KMS-11 (cell line): ENCODE data around the gene NPM1.

Experiments used
- H2AFZ ChIP-seq: fragments of 200-600 bp; sonication (generic); 2 replicates; pipeline ENCODE4 v1.6.1; 2016; ENCODE audit warnings: antibody characterized with exemption, mixed run types, low read depth
- H3K27ac ChIP-seq: fragments of 200-600 bp; sonication (generic); 2 replicates; pipeline ENCODE4 v1.6.1; 2016; ENCODE audit warnings: mild to moderate bottlenecking, mixed run types
- H3K27me3 ChIP-seq: fragments of 200-600 bp; sonication (generic); 2 replicates; pipeline ENCODE4 v1.6.1; 2017; ENCODE audit warnings: mild to moderate bottlenecking, low read depth, mixed run types, moderate library complexity; ENCODE audit not compliant: insufficient read depth
- H3K36me3 ChIP-seq: fragments of 200-600 bp; sonication (generic); 2 replicates; pipeline ENCODE4 v1.6.1; 2017; ENCODE audit warnings: mild to moderate bottlenecking, mixed run types; ENCODE audit not compliant: insufficient read depth
- H3K4me1 ChIP-seq: fragments of 200-600 bp; sonication (generic); 2 replicates; pipeline ENCODE4 v1.6.1; 2016; ENCODE audit warnings: mild to moderate bottlenecking, low read depth, mixed run types; ENCODE audit not compliant: poor library complexity, severe bottlenecking
- H3K4me2 ChIP-seq: fragments of 200-600 bp; sonication (generic); 2 replicates; pipeline ENCODE4 v1.7.0; 2016; ENCODE audit warnings: mild to moderate bottlenecking, mixed run types
- H3K4me3 ChIP-seq: fragments of 200-600 bp; sonication (generic); IDR thresholded peaks from 2 replicates; pipeline ENCODE4 v1.6.1; 2017; ENCODE audit warnings: low read depth, low read length, mixed read lengths; ENCODE audit not compliant: insufficient read depth
- H3K79me2 ChIP-seq: fragments of 200-600 bp; sonication (generic); 2 replicates; pipeline ENCODE4 v1.6.1; 2016; ENCODE audit warnings: low read depth, mixed run types; ENCODE audit not compliant: insufficient read depth
- H3K9ac ChIP-seq: fragments of 200-600 bp; sonication (generic); 2 replicates; pipeline ENCODE4 v1.6.1; 2016; ENCODE audit warnings: mild to moderate bottlenecking, mixed run types
- H4K20me1 ChIP-seq: fragments of 200-600 bp; sonication (generic); 2 replicates; pipeline ENCODE4 v1.6.1; 2016; ENCODE audit warnings: mild to moderate bottlenecking, mixed run types; ENCODE audit not compliant: insufficient read depth
- TF ChIP-seq, protein P1 (sequence below): fragments of 200-600 bp; sonication (generic); conservative IDR thresholded peaks from 2 replicates; pipeline ENCODE4 v1.6.1; 2017; ENCODE audit warnings: low read depth, mild to moderate bottlenecking, antibody characterized with exemption, low read length, moderate library complexity, mixed read lengths

NPM1 gene

GRCh38 chr5:171450423-171451331, 63.0 kb downstream of the NPM1 start:
- H2AFZ ChIP-seq: no peak overlapping the region
- H3K4me3 ChIP-seq: no peak overlapping the region
- H3K27ac ChIP-seq: no peak overlapping the region
- H3K27me3 ChIP-seq: no peaks in the 10 kb centered on the region
- no peak overlapping the region for H3K9ac ChIP-seq
- H3K36me3 ChIP-seq: no peaks in the 10 kb centered on the region
- H3K79me2 ChIP-seq: no peaks in the 10 kb centered on the region
- H3K4me2 ChIP-seq: no peak overlapping the region
- H4K20me1 ChIP-seq: no peaks in the 10 kb centered on the region
- TF ChIP-seq, protein P1, sequence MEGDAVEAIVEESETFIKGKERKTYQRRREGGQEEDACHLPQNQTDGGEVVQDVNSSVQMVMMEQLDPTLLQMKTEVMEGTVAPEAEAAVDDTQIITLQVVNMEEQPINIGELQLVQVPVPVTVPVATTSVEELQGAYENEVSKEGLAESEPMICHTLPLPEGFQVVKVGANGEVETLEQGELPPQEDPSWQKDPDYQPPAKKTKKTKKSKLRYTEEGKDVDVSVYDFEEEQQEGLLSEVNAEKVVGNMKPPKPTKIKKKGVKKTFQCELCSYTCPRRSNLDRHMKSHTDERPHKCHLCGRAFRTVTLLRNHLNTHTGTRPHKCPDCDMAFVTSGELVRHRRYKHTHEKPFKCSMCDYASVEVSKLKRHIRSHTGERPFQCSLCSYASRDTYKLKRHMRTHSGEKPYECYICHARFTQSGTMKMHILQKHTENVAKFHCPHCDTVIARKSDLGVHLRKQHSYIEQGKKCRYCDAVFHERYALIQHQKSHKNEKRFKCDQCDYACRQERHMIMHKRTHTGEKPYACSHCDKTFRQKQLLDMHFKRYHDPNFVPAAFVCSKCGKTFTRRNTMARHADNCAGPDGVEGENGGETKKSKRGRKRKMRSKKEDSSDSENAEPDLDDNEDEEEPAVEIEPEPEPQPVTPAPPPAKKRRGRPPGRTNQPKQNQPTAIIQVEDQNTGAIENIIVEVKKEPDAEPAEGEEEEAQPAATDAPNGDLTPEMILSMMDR: no peak
- no peaks in the 10 kb centered on the region for H3K4me1 ChIP-seq

DNA sequence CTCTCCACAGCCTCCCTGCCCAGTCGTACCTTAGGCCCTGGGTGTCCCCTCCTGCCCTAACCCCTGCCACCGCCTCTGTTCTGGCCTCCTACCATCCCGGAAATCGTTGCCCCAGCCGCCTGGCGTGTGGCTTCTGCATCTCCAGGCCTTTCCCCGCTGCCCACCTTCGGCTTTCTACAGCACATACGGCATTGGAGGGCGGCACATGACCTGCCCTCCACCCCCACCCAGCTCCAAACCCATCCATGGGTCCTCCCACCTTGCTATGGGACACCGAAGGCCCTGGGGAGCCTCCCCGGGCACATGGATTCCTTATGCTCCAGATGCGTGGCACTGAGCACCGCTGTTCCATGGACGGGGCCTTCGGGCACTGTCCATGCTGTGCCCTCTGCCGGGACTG, 63.8 kb downstream of the NPM1 start:
- no peak overlapping the region for H3K27ac ChIP-seq
- H3K79me2 ChIP-seq: no peaks in the 10 kb centered on the region
- H3K36me3 ChIP-seq: no peaks in the 10 kb centered on the region
- no peaks in the 10 kb centered on the region for H3K4me1 ChIP-seq
- TF ChIP-seq, protein P1: no peak
- H3K9ac ChIP-seq: no peak overlapping the region
- H2AFZ ChIP-seq: no peak overlapping the region
- no peak overlapping the region for H3K4me3 ChIP-seq
- H3K4me2 ChIP-seq: no peak overlapping the region
- H3K27me3 ChIP-seq: no peaks in the 10 kb centered on the region
- H4K20me1 ChIP-seq: no peaks in the 10 kb centered on the region

GRCh38 chr5:171453056-171453725, 65.5 kb downstream of the NPM1 start:
- no peaks in the 10 kb centered on the region for H3K36me3 ChIP-seq
- H3K4me1 ChIP-seq: no peaks in the 10 kb centered on the region
- H3K27ac ChIP-seq: no peak overlapping the region
- H3K4me2 ChIP-seq: no peak overlapping the region
- no peak overlapping the region for H2AFZ ChIP-seq
- no peaks in the 10 kb centered on the region for H4K20me1 ChIP-seq
- no peaks in the 10 kb centered on the region for H3K79me2 ChIP-seq
- H3K27me3 ChIP-seq: no peaks in the 10 kb centered on the region
- H3K9ac ChIP-seq: no peak overlapping the region
- TF ChIP-seq, protein P1: no peak
- no peak overlapping the region for H3K4me3 ChIP-seq

GRCh38 chr5:171453988-171454387, 66.3 kb downstream of the NPM1 start:
- Histone ChIP-seq H3K36me3 (no peaks in the 10 kb centered on the region), H3K27me3 (no peaks in the 10 kb centered on the region), H2AFZ (no peak overlapping the region), H3K79me2 (no peaks in the 10 kb centered on the region), H3K27ac (no peak overlapping the region), H3K9ac (no peak overlapping the region), H3K4me3 (no peak overlapping the region), H4K20me1 (no peaks in the 10 kb centered on the region), H3K4me1 (no peaks in the 10 kb centered on the region), H3K4me2 (no peak overlapping the region)
- TF ChIP-seq, protein P1: no peak
